VCaP (cell line): Measurements from ENCODE around the gene HLA-DRA.

Experiments used
- H3K27ac ChIP-seq: fragments of 450-650 bp; 2 replicates; pipeline ENCODE4 v1.5.1; 2017
- TF ChIP-seq, protein P1 (sequence below): fragments of 450-650 bp; conservative IDR thresholded peaks from 2 replicates; pipeline ENCODE4 v1.5.1; 2017; ENCODE audit warnings: mild to moderate bottlenecking, moderate library complexity

Gene HLA-DRA

DNA sequence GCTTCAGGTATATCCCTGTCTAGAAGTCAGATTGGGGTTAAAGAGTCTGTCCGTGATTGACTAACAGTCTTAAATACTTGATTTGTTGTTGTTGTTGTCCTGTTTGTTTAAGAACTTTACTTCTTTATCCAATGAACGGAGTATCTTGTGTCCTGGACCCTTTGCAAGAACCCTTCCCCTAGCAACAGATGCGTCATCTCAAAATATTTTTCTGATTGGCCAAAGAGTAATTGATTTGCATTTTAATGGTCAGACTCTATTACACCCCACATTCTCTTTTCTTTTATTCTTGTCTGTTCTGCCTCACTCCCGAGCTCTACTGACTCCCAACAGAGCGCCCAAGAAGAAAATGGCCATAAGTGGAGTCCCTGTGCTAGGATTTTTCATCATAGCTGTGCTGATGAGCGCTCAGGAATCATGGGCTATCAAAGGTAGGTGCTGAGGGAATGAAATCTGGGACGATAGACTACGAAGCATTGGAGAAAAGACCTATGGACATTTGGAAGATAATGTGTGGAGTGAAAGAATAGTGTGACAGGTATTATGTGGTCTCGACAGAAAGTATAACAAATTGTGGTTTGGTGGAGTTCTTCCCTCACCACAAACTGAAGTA lies at the start of gene HLA-DRA:
Gene HLA-DRA, plus strand, starts transcription at position 286 of the 613 bp plus-strand sequence. Its CDS starts 64 bp downstream, at position 350.
- H3K27ac ChIP-seq = no peak within 1 kb of the TSS
- TF ChIP-seq, protein P1, sequence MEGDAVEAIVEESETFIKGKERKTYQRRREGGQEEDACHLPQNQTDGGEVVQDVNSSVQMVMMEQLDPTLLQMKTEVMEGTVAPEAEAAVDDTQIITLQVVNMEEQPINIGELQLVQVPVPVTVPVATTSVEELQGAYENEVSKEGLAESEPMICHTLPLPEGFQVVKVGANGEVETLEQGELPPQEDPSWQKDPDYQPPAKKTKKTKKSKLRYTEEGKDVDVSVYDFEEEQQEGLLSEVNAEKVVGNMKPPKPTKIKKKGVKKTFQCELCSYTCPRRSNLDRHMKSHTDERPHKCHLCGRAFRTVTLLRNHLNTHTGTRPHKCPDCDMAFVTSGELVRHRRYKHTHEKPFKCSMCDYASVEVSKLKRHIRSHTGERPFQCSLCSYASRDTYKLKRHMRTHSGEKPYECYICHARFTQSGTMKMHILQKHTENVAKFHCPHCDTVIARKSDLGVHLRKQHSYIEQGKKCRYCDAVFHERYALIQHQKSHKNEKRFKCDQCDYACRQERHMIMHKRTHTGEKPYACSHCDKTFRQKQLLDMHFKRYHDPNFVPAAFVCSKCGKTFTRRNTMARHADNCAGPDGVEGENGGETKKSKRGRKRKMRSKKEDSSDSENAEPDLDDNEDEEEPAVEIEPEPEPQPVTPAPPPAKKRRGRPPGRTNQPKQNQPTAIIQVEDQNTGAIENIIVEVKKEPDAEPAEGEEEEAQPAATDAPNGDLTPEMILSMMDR = no peak

DNA sequence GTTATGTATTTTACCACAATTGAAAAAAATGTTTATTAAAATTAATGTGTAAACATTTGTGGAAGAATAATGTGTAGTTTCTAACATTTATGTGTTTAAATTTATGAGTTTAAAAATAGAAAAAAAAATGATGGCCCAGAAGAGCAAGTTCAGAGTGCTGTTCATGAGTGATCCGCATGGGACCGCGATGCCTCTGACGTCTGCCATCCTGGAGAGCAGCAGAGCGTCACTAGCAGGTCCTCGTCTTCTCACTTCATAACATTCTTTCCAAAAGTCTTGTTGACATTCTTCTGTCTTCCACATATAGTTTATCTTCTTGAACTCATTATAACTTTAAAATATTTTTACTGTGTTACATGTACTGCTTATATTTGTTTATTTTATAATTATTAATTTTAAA lies 48.2 kb upstream of the HLA-DRA start:
- TF ChIP-seq, protein P1 = no peak
- H3K27ac ChIP-seq = no peak overlapping the region; the same call in 1 of the 2 replicates

- TF ChIP-seq, protein P1 = peak; percentile 19; the same call in 1 of the 2 replicates
Measured at GRCh38 chr6:32393665-32394420, 45.8 kb upstream of the HLA-DRA start.

GRCh38 chr6:32396028-32396427 lies 43.7 kb upstream of the HLA-DRA start:
- TF ChIP-seq, protein P1 = no peak
- H3K27ac ChIP-seq = no peak overlapping the region

More at GRCh38 chr6:32393665-32394420, 45.8 kb upstream of the HLA-DRA start:
- H3K27ac ChIP-seq = peak overlapping the region; percentile 94

- no peak overlapping the region for H3K27ac ChIP-seq
- TF ChIP-seq, protein P1 = no peak
Measured at GRCh38 chr6:32397252-32397920, 42.3 kb upstream of the HLA-DRA start.

DNA sequence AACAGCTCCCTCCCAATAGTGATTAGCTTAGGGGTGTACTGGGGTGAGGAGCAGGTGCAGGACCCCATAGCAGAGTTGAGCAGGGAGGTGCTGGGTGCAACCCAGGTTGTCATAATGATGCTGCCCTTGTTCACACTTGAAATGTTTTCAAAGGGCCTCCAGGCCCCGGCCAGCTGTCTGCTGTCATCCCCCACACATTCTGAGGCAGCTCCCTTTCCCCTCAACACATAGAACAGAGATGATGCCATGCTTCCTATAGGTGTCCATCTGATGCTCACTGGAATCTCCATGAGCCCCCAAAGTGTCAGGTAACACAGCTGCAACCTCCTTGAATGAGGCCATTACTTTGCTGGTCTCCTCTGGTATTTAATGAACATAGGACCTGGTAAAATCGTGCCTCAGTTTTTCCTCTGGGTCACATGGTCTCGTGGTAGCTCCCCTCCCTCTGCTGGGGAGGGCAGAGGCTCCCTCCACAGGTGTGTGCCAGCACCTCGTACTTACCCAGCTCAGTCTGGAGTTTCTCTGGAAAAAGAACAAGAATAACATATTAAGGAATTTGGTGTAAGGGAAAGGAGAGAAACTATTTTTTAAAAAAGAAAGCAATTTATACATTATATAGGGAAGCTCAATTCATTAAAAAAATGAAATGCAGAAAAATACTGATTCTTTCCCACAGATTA lies 38.3 kb upstream of the HLA-DRA start:
- no peak overlapping the region for H3K27ac ChIP-seq
- TF ChIP-seq, protein P1 = no peak

DNA sequence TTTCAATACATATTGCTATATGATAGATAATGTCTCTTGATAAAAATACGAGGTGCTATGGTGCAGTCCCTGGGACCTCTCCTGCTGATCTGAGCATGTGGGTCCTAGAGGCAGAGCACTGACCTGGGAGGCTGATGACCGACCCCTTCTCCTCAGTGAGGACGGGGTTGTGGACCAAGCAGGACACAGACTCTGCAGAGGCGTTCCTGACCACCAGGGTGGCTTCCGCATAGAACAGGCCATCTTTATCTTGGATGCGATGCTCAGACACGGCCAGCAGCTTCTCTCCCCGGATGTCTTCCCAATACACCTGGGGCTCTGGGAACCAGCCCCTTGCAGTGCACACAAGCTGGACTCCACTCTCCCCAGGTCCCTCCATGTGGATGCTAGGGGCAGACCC lies 36.9 kb upstream of the HLA-DRA start:
- TF ChIP-seq, protein P1 = no peak
- no peak overlapping the region for H3K27ac ChIP-seq
